Type B pancreatic cell (in vitro differentiated cells): ENCODE measurements around the gene ME2. TPM values are rescaled to one million over a fixed set of nuclear protein-coding genes. Genes with fewer than 3 reads are reported as not detected.
A peak's percentile ranks its signal among the peaks of the same experiment; 100 is the strongest.
"Not testable (repeated sequence)": the region's sequence is repeated elsewhere in the genome, so short reads cannot be mapped to it uniquely, and the experiment has no call there.

Experiments used
- DNase-seq: peaks from one replicate; pipeline ENCODE4 v3.0.0; 2021; ENCODE audit warnings: mixed read lengths; ENCODE audit not compliant: unreplicated experiment; ENCODE audit errors: extremely low spot score
- H3K27ac Mint-ChIP-seq: 2 replicates; pipeline ENCODE4 v1.8.0; 2021; ENCODE audit warnings: mild to moderate bottlenecking, mixed read lengths
- H3K27me3 Mint-ChIP-seq: 2 replicates; pipeline ENCODE4 v1.8.0; 2021; ENCODE audit warnings: mixed read lengths
- H3K36me3 Mint-ChIP-seq: 2 replicates; pipeline ENCODE4 v1.8.0; 2021; ENCODE audit warnings: mixed read lengths
- H3K4me1 Mint-ChIP-seq: one replicate; pipeline ENCODE4 v1.8.0; 2021; ENCODE audit warnings: mixed read lengths; ENCODE audit not compliant: unreplicated experiment
- H3K4me3 Mint-ChIP-seq: 2 replicates; pipeline ENCODE4 v1.8.0; 2021; ENCODE audit warnings: mild to moderate bottlenecking, mixed read lengths
- H3K9me3 Mint-ChIP-seq: 2 replicates; pipeline ENCODE4 v1.8.0; 2021; ENCODE audit warnings: mixed read lengths
- CTCF ChIP-seq: fragments of 200-600 bp; sonication (generic); conservative IDR thresholded peaks from 2 replicates; pipeline ENCODE4 v1.5.0; 2021; ENCODE audit warnings: antibody characterized with exemption, mild to moderate bottlenecking
- total RNA-seq: library from RNA; stranded (reverse); gene quantifications from 2 replicates; pipeline ENCODE4 v1.2.1, GENCODE V29; 2021; ENCODE audit warnings: low replicate concordance

Gene ME2
- total RNA-seq, 1 donor from 2014 or later = 49.6 TPM

- H3K4me1 Mint-ChIP-seq = peaks cover 5% of the 10 kb centered on the region
These were observed 113.4 kb downstream of the ME2 start for GRCh38 chr18:50992351-50992762.

GRCh38 chr18:50994031-50994430 lies 115.1 kb downstream of the ME2 start:
- Mint-ChIP-seq H3K27me3 (no peaks in the 10 kb centered on the region), H3K36me3 (no peaks in the 10 kb centered on the region), H3K9me3 (no peaks in the 10 kb centered on the region), H3K27ac (no peak overlapping the region), H3K4me1 (peaks cover 5% of the 10 kb centered on the region), H3K4me3 (no peak overlapping the region)
- TF ChIP-seq CTCF = no peak
- DNase-seq = no peak

More at GRCh38 chr18:50992351-50992762, 113.4 kb downstream of the ME2 start:
- H3K4me3 Mint-ChIP-seq = no peak overlapping the region
- no peaks in the 10 kb centered on the region for H3K27me3 Mint-ChIP-seq
- peaks cover 4% of the 10 kb centered on the region for H3K36me3 Mint-ChIP-seq
- TF ChIP-seq CTCF = no peak
- no peak for DNase-seq
- H3K9me3 Mint-ChIP-seq = no peaks in the 10 kb centered on the region
- H3K27ac Mint-ChIP-seq = peak overlapping the region; percentile 58

- H3K27me3 Mint-ChIP-seq, H3K4me3 Mint-ChIP-seq, H3K36me3 Mint-ChIP-seq, H3K27ac Mint-ChIP-seq, H3K9me3 Mint-ChIP-seq, DNase-seq, H3K4me1 Mint-ChIP-seq: not testable (repeated sequence)
These were observed 124.3 kb downstream of the ME2 start for GRCh38 chr18:51003174-51003573.

Other genes with a start within 250 kb of the ME2 start
- 1.2 and 8.6 TPM in 2 replicates for gene MRO, start 59.1 kb upstream of the ME2 start, total RNA-seq
- 7.4 and 13.9 TPM in 2 replicates for gene ELAC1, start 88.9 kb downstream of the ME2 start, total RNA-seq
- gene SMAD4, start 151.1 kb downstream of the ME2 start, total RNA-seq = 106 and 123 TPM in 2 replicates